DMS79 treated with DMSO at 0.1 percent for 48 hours (cell line): ENCODE measurements around the gene SDHA.
"Not testable (repeated sequence)": the region's sequence is repeated elsewhere in the genome, so short reads cannot be mapped to it uniquely, and the experiment has no call there.

Source experiments
- DNase-seq: peaks from one replicate; lab custom pipeline; 2025; lab: John Stamatoyannopoulos, UW

Gene SDHA

DNA sequence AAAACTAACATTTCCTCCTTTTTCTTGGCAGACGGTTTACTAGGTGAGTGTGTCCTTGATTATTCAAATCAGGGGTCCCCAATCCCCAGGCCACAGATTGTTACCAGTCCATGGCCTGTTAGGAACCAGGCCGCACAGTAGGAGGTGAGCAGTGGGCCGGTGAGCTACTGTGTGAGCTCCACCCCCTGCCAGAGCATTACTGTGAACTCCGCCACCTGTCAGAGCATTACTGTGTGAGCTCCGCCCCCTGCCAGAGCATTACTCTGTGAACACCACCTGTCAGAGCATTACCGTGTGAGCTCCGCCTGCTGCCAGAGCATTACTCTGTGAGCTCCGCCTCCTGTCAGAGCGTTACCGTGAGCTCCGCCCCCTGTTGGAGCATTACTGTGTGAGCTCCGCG lies 39.0 kb downstream of the SDHA start:
- no peak for DNase-seq

DNA sequence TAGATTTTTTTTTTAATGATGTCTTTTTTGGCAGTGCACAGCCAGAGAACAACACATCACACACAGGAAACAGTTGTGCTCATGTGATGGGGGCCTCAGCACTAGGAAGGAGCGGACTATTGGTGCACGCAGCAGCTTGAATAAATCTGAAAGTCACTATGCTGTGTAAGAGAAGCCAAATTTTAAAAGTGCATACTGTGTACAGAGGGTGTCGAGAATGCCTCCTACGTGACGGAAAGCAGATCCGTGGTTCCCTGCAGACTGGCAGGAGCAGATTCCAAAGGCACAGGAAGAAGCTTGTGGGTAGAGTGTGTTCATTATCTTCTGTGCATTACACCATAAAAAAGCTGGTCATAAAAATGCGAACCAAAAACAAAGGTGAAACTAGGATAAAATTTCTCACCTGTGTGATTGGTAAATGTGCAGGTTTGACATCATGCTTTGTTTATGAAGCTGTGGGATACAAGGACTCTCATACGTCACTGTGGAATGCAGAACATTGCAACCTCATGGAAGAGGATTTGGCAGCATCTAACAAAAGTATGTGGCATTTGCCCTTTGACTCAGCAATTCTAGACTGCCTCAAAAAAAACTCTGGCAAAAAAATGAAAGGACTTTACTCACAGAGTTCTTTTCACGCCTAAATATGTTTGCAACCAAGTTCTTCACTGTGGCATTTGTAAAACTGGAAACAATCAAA lies 45.3 kb downstream of the SDHA start:
- not testable (repeated sequence) for DNase-seq

DNA sequence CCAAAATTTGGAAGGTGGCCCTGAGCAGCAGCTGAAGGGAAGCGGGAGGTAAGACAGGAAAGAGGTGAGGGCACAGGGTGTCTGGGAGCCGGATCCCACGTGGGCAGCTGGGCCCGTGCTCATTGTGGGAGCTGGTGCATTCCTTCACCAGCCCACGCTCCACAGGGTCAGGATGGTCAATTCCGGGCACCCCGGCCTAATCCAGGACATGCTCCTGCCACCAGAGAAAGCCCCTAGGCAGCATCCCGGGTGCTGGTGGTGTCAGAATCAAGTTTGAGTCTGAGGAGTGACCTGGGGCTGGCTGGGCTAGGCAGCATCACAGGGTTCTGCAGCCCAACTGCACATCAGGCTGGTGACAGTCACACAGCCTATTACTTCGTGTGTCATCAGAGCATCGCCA lies 46.2 kb downstream of the SDHA start:
- no peak for DNase-seq

DNA sequence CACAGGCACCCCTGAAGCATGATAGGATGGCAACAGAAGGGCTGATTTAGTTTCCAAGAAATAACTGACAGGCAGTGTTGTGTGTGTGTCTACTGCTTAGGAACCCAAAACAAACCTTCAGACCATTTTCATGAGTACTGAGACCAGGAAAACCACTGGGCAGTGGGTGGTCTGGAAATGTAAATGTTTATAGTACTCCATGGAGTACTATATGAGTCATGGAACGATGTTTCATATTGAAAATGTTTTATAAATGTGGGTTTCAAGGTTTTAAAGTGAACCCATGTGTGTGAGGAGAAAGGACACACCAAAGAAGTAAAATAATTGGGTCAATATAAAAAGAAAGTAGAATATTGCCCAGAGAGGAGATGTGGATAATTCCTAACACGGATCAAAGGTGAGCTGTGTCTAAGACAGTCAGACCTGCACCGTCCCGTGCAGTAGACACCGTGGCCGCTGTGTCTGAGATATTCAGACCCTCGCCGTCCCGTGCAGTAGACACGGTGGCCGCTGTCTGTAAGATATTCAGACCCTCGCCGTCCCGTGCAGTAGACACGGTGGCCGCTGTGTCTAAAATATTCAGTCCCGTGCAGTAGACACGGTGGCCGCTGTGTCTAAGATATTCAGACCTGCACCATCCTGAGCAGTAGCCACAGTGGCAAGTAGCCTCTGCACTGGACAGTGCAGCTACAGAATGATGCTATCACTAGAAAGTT lies 48.3 kb downstream of the SDHA start:
- not testable (repeated sequence) for DNase-seq

DNA sequence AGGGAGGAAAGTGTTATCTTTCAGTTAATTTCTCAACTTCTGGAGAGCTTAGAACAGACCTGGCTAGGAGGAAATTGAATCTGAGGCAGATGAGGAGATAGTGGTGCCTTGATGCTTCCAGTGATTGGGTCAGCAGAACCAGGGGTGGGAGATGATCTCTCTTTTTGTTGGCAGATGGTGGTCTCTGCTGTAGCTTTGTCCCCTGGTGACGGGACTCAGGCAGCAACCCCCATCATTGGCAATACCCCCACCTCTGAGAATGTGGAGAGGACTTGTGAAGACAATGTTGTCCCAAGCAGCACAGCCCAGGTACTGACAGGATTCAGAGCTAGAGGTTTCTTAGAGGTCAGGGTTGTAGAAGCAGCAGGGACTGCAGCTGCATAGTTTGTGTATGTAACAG lies 49.6 kb downstream of the SDHA start:
- no peak for DNase-seq

DNA sequence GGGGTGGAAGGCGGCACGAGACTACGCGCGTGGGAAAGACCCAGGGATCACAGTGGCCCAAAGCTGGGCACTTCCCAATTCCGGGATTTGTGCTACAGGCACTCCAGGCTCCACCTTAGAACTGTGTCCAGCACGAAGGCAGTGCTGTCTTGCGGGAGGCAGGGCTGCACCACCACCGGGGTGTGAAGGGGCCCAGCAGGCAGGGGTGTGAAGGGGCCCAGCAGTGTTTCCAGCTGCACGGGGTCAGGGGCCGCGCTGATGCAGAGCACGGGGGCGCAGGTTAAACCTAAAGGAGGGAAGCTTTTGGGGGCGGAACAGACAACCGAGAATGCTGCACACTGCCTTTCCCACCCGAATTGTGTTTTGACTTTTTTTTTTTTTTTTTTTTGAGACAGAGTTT lies 52.2 kb downstream of the SDHA start:
- DNase-seq, result no peak

DNA sequence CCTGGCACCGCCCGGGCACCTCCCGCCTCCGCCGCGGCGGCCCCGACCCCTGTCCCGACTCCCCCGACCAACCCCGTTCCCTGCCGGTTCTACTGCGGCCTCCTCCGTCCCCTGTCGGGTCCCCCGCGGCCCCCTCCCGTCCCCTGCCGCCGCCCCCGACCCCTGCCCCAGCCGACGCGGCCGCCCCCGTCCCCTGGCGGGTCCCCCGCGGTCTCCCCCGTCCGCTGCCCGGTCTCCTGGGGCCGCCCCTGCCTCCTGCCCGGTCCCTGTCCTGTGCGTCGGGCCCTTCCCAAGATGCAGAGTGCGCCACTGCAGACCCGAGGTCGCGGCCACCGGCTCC lies 53.7 kb downstream of the SDHA start:
- not testable (repeated sequence) for DNase-seq

DNA sequence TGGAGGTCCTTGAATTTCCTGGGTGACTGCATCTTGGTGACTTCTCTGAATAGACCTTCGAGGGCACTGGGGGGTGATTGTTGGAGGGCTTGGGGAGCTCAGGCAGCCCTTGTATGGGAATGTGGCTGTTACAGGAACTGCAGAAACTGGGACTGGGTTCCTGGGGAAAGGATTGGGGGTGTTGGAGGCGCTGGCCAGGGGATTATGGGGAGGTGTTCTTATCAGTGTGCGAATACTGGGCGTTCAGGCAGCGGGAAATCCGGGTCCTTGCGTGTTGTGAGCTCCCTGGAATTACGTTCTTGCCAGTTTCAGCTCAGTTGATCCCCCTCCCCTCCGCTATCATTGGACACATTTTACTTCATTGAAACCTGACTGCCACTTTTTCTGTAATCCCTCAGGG lies 55.0 kb downstream of the SDHA start:
- DNase-seq, result not testable (repeated sequence)

DNA sequence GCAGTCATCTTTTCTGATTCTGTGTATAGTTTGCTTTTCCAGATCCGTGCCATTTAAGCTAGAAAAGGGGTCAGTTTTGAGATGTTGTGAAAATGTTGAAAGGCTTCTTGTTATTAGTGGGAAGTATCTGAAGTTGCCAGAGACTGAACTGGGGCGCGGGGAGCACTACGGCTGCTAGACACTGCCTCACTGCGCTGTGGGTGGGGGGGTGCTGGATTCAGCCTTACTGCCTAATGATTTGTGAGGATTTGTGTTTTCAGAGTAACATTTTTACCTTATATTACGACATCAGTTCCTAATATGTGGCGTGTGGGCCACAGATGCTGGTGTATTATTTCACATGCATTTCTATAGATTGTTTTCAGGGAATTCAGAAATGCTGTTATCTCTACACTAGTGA lies 55.4 kb downstream of the SDHA start:
- not testable (repeated sequence) for DNase-seq

DNA sequence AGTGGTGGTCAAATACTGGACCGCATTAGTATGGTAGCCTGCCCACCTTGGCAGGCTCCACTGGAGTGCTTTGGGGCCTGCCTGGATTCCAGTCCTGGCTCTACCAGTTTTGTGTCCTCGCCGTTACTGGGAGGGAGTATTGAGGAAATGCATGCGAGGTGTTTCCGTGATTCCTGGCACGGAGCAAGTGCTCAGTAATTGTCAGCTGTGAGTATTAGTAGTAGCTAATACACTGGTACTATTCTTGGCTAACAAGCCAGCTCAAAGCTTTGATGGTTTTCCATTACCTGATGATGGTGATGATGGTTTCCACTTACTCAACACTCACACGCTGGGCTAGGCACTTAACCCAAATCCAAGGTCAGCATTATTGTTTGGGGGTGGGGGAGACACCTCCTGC lies 56.2 kb downstream of the SDHA start:
- DNase-seq, result not testable (repeated sequence)

DNA sequence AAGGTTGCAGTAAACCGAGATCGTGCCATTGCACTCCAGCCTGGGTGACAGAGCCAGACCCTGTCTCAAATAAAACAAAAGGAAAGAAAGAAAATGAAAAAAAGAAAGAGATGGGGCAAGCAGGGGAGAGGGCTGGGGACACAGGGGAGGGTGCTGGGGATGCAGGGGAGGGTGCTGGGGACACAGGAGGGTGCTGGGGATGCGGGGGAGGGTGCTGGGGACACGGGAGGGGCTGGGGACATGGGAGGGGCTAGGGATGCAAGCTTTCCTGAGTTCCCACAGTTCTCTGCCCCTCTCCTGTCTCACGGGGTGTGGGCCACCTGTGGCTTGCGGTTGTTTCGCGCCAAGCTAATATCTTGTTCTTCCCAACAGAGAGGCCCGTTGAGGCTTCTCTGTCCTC lies 60.5 kb downstream of the SDHA start:
- DNase-seq, result no peak

DNA sequence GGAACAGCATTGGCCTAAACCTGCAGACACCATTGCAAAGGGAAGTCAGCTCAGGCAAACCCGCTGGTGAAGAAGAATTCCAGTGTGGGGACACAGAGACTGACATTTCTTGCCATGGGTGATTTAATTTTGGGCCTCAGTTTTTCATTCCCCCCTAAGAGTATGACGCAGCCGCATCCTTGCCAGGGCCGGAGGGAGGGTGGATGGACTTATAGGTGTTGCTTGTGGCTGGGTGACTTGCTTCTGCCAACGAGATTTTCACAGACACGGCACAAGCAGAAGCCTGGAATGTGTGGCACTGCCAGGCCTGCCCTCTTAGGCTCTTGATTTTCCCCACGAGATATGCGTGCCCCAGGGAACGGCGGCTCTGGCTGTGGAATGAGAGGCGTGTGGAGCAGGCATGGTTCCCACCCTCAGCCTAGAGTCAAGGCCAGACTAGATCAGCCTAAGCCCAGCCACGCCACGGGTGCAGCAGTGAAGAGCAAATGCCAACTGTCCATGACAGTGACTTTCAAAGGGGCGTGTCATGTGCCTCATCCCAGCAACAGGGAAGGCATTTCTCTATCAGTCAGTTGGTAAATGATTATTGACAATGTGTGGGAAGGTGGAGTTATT lies 61.0 kb downstream of the SDHA start:
- not testable (repeated sequence) for DNase-seq

DNA sequence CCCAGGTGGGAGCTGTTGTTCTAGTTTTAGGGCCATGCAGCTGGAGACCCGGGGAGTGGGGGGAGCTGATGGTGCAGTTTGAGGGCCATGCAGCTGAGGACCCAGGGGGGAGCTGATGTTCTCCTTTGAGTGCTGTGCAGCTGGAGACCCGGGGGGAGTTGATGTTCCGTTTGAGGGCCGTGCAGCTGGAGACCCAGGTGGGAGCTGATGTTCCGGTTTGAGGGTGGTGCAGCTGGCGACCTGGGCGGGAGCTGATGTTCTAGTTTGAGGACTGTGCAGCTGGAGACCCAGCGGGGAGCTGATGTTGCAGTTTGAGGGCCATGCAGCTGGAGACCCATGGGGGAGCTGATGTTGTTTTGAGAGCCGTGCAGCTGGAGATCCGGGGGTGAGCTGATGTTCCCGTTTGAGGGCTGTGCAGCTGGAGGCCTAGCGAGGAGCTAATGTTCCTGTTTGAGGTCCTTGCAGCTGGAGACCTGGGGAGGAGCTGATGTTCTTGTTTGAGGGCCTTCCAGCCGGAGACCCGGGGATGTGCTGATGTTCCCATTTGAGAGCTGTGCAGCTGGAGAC lies 68.0 kb downstream of the SDHA start:
- DNase-seq, result no peak

DNA sequence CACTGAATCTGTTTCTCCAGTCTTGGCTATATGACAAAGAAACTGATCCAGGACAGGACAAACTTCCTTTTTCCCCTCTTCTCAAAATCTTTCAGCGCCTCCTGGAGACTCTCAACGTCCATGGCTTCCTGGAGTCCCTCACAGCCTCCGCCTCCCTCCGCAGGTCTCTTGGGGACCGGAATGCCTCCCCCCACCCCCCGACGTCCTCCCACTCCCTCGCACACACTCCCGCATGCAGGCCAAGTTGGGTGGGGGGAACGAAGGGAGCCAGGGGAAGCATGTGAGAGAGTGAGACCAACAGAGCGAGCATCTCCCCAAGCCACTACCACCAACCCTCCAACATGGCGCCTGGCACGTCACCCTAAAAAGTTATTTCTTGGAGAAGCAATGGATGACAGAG lies 72.1 kb downstream of the SDHA start:
- not testable (repeated sequence) for DNase-seq

DNA sequence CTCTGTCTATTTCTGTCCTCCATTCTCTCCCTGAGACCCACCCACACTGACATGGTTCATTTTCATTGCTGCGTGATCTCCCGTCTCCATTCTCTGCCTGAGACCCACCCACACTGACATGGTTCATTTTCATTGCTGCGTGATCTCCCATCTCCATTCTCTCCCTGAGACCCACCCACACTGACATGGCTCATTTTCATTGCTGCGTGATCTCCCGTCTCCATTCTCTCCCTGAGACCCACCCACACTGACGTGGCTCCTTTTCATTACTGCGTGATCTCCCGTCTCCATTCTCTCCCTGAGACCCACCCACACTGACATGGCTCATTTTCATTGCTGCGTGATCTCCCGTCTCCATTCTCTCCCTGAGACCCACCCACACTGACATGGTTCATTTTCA lies 73.2 kb downstream of the SDHA start:
- DNase-seq, result not testable (repeated sequence)

DNA sequence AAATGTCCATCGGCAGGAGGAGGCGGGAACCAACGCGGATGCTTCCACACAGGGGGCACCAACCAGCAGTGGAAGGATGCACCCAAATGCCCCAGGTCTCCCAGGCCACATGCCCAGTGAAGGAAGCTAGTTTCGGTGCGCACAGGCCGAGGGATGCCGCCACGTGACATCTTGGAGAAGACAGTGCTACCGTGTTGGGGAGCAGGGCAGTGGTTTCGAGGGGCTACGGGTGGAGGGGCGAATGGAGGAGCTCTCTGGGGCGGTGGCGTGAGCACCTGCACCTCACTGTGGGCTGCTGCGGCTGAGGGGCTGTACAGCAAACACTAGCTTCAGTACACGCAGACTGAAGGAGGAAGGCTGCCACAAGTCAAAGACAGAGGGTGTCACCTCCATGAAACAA lies 76.7 kb downstream of the SDHA start:
- not testable (repeated sequence) for DNase-seq

DNA sequence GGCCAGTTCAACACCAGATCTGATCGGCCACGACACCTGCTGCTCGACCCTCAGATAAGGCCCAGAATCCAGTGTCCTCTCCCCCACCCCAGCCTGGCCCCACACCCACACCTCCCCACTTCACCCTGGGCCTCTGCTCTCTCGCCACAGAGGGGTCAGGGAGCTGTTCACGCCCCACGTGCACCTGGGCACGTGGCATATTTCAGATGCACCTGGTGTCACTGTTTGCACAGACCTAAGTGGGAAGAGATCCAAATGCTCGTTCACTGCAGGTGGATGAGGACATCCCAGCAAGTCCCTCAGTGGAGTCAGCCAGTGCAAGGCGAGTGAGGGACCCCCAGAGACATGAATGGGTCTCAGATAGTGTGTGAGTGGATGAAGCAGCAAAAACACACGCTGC lies 78.1 kb downstream of the SDHA start:
- peak; percentile 20 for DNase-seq

DNA sequence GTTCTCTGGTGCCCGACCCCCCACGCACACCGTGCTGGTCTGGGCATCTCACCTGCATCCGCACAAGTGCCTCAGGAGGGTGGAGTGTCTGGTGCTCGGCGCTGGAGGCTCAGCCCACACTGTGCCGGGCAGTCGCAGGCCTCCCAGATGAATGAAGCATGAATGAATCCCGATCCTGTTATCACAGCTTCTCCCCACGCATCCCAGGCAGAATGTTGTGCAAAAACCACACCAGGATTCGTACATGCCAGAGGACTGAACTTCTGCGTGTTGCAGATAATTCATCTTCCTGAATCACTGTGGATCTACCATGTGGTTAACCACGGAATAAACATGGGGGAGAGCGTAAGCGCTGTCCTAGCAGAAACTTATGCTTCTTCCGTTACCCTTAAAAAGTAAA lies 78.8 kb downstream of the SDHA start:
- not testable (repeated sequence) for DNase-seq

DNA sequence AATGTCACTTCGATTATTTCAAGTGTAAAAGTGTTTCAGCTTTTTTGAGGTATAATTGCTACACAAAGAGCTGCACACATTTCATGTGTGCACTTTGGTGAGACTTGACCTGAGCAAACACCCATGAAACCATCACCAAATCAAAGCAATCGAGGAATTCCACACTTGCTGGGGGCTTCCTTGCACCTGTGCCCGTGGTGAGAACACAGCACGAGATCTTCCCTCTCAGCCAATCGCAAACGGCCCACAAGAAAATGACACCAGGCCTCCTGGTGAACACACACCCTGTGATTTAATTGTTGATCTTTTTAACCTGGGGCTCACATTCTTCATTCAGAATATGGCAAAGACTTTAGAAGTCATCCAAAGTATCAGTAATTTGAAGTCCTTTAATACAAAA lies 79.3 kb downstream of the SDHA start:
- not testable (repeated sequence) for DNase-seq

DNA sequence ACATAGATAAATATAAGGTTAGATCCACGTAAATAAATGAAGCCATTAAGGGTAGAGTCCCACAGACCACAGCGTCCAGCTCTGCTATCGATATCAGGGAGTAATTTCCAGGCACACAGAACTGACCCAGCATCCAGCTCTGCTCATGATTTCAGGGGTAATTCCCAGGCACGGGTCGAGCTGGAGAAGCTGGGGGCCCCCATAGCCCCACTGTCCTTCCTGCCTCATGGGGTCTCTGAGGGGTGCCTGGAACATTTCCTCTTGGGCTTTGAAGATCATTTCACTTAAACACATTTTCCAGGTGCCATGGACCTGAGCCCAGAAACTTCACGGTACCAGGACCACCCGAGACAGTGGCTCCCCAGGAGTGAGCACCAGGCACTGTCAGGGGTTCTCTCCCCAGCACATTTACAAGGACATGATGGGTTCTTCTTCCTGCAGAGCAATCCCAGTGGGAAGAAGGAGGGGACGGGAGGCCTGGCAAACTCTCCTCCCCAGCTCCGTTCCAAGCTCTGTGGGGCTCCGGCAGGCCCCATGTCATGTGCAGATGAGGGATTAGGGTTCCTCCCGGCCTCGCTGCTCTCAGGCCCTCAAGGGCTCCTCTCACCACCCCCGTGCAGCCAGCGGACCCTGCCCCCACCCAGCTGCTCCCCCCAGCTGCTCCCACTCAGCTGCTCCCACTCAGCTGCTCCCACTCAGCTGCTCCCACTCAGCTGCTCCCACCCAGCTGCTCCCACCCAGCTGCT lies 80.0 kb downstream of the SDHA start:
- not testable (repeated sequence) for DNase-seq

DNA sequence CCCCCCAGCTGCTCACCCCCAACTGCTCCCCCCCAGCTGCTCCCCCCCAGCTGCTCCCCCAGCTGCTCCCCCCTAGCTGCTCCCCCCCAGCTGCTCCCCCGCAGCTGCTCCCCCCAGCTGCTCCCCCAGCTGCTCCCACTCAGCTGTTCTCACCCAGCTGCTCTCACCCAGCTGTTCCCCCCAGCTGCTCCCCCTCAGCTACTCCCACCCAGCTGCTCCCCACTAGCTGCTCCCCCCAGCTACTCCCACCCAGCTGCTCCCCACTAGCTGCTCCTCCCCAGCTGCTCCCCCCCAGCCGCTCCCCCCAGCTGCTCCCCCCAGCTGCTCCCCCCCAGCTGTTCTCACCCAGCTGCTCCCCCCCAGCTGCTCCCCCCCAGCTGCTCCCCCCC lies 80.6 kb downstream of the SDHA start:
- DNase-seq, result no peak

DNA sequence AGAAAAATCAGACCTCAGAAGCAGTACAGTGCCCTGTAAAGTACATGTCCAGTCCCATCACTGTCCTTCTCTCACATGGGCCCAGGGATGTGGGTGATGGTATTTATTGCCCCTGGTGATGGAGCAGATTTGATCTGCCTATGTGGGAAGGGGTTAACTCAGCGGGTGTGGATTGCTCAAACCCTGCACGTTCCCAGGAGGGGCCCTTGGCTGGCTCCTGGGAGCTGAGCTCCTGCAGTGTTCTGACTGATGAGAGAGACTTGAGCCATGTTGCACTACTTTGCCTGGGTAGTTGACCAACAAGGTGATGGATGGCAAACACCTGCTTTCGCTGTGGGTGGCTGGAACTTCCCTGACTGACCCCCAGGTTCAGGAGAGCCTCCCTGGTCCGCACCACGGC lies 81.8 kb downstream of the SDHA start:
- DNase-seq, result not testable (repeated sequence)
